Lower lobe of right lung (tissue), 2 donors: ENCODE measurements around the gene ETS1. TPM values are rescaled to one million over a fixed set of nuclear protein-coding genes. Genes with fewer than 3 reads are reported as not detected.

Source experiments
- ATAC-seq, 2 donors: fragments of 200-7000 bp; cut with Tn5 transposase; one replicate each; pipeline ENCODE4 v1.9.1; 2020 to 2022; ENCODE audit warnings: mild to moderate bottlenecking in 2 of 2, moderate library complexity in 2 of 2
- DNase-seq: peaks from one replicate; pipeline ENCODE4 v3.0.0-alpha.2; 2020
- H3K27ac ChIP-seq: fragments of 200-600 bp; one replicate; pipeline ENCODE4 v1.8.0; 2022
- H3K27me3 ChIP-seq: fragments of 200-600 bp; one replicate; pipeline ENCODE4 v1.8.0; 2022; ENCODE audit warnings: low read depth
- H3K36me3 ChIP-seq: fragments of 200-600 bp; one replicate; pipeline ENCODE4 v1.8.0; 2022; ENCODE audit warnings: mild to moderate bottlenecking
- H3K4me1 ChIP-seq: fragments of 200-600 bp; one replicate; pipeline ENCODE4 v1.8.0; 2022
- H3K4me3 ChIP-seq: fragments of 200-600 bp; one replicate; pipeline ENCODE4 v1.8.0; 2022; ENCODE audit warnings: mild to moderate bottlenecking
- H3K9me3 ChIP-seq: fragments of 200-600 bp; one replicate; pipeline ENCODE4 v1.8.0; 2022
- intact Hi-C: fragments of 100-400 bp; cut with DNase I; formaldehyde crosslinking; loops from one replicate; pipeline ENCODE4 v1.11.0; 2022
- total RNA-seq: library from RNA; stranded (reverse); fragmentation: NEBNext Ultra II Directional; extraction: Animal tissue kit (Norgen Biotek cat#: 25700); gene quantifications from one replicate; pipeline ENCODE4 v1.2.1, GENCODE V29; 2021
- TF ChIP-seq, protein P1 (sequence below): fragments of 200-600 bp; IDR thresholded peaks from one replicate; pipeline ENCODE4 v1.8.0; 2022; ENCODE audit warnings: antibody characterized with exemption, mild to moderate bottlenecking
- donor health status: DM: no; HTN: yes; CAD: no; lungs with severe emphysema.

The ETS1 gene
- total RNA-seq, 1 donor from 2014 or later, result 123 TPM

DNA sequence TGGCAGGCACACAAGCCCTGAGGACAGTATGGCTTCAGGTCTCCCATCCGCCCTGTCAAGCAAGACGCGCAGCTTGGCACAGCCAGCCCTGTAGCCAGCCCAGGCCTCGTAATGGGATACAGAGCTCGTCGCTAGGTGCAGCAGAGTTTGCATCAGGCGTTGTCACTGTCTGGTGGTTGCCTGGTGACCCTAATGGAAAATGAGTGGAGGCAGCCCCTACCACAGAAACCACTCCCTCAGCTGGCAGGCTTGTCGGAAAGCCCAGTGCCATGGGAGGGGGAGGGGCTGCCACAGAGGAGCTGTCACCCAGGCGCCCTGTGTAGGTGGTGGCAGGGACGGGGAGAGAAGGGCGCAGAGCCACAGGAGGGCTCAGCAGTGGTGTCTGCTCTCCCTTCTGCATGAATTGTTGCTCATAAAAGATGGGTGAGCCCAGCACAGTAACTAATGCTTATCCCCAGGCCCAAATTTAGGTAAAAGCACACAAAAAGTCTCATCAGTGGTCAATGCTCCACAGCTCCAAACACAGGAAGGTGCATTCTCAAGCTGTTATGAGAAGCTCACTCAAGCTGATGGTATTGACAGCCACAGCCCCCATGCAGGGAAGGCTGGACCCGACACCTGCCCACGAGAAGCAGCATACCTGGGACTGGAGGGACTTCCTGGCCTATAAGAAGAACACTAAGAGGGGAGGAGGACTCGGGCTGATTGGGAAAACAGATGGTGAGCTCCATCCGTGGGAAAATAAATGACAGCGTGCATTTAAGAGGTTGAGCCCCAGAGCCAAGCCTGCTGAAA is 164.6 kb downstream of the ETS1 start:
- Histone ChIP-seq H3K4me1 (peaks cover 24% of the 10 kb centered on the region), H3K4me3 (no peak overlapping the region), H3K27ac (peak overlapping the region; percentile 25), H3K9me3 (no peaks in the 10 kb centered on the region), H3K36me3 (no peaks in the 10 kb centered on the region), H3K27me3 (no peaks in the 10 kb centered on the region)
- intact Hi-C loops, result no loop called here
- TF ChIP-seq, protein P1, sequence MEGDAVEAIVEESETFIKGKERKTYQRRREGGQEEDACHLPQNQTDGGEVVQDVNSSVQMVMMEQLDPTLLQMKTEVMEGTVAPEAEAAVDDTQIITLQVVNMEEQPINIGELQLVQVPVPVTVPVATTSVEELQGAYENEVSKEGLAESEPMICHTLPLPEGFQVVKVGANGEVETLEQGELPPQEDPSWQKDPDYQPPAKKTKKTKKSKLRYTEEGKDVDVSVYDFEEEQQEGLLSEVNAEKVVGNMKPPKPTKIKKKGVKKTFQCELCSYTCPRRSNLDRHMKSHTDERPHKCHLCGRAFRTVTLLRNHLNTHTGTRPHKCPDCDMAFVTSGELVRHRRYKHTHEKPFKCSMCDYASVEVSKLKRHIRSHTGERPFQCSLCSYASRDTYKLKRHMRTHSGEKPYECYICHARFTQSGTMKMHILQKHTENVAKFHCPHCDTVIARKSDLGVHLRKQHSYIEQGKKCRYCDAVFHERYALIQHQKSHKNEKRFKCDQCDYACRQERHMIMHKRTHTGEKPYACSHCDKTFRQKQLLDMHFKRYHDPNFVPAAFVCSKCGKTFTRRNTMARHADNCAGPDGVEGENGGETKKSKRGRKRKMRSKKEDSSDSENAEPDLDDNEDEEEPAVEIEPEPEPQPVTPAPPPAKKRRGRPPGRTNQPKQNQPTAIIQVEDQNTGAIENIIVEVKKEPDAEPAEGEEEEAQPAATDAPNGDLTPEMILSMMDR, result no peak
- DNase-seq, result peak; percentile 47
- peak; percentile 13 to 34 for ATAC-seq

DNA sequence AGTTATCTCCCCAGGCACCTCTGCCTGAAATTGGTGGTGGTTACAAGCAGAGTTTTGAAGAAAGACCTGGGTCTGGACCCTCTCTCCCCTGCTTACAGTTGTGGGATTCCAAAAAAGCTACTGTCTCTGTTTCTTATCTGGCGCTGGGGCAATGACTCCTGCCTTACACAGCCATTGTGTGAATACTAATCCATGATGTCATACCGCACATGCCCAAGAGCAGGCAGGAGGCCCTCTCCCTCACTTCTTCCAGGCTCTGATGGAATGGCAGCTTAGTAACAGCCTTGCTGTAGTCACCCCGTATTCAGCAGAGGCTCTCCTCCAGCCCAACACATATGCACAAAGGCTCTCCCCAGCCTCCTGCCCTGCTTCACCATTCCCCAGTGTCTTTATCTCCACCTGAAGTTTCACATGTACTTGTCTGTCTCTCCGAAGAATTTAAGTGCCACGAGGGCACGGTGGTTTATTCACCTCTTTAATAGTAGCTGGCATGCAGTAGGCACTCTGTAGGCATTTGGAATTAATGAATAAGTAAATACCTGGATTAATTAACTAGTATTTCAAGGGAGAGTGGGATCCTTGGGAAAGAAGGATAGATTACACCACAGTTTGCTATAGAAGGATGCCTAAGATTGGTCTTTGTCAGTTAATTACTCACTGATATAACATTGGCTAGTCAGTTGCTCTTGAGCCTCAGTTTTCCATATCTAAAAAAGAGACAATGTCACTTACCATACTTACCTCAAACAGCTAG is 165.6 kb downstream of the ETS1 start:
- Histone ChIP-seq H3K4me3 (no peak overlapping the region), H3K4me1 (peaks cover 24% of the 10 kb centered on the region), H3K27me3 (no peaks in the 10 kb centered on the region), H3K9me3 (no peaks in the 10 kb centered on the region), H3K27ac (no peak overlapping the region), H3K36me3 (no peaks in the 10 kb centered on the region)
- DNase-seq, result no peak
- intact Hi-C loops, result no loop called here
- no peak for ATAC-seq
- TF ChIP-seq, protein P1, result no peak

GRCh38 chr11:128420951-128421350 is 166.4 kb downstream of the ETS1 start:
- no peaks in the 10 kb centered on the region for H3K27me3 ChIP-seq
- intact Hi-C loops, result no loop called here
- H3K36me3 ChIP-seq, result no peaks in the 10 kb centered on the region
- ATAC-seq, result no peak
- H3K4me3 ChIP-seq, result no peak overlapping the region
- no peaks in the 10 kb centered on the region for H3K9me3 ChIP-seq
- peaks cover 24% of the 10 kb centered on the region for H3K4me1 ChIP-seq
- TF ChIP-seq, protein P1, result no peak
- DNase-seq, result no peak
- no peak overlapping the region for H3K27ac ChIP-seq

DNA sequence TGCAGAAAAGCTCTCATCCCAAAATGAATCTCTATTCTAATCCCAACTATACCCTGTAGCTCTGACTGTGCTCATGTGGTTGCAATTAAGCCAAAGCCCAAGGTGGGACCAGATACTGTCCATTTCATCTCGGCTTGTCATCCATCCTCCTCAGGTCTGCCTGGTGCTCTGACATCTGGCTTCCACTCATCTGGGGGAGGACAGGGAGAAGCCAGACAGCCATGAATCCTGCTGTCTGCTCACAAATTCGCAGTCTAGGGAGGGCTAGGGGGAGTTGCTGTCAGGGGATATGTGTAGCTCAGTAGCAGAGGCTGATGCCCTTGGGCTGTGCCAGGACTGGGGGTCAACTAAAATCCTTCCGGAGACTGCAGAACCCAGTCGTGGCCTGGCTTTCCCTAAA is 167.1 kb downstream of the ETS1 start:
- no peak for ATAC-seq
- Histone ChIP-seq H3K36me3 (no peaks in the 10 kb centered on the region), H3K27me3 (no peaks in the 10 kb centered on the region), H3K9me3 (no peaks in the 10 kb centered on the region), H3K27ac (no peak overlapping the region), H3K4me3 (no peak overlapping the region), H3K4me1 (peaks cover 22% of the 10 kb centered on the region)
- DNase-seq, result no peak
- TF ChIP-seq, protein P1, result no peak
- intact Hi-C loops, result no loop called here

GRCh38 chr11:128419012-128419767 is 168.2 kb downstream of the ETS1 start:
- no peak overlapping the region for H3K27ac ChIP-seq

More at GRCh38 chr11:128419012-128419767, 168.2 kb downstream of the ETS1 start:
- TF ChIP-seq, protein P1, result no peak
- Histone ChIP-seq H3K9me3 (no peaks in the 10 kb centered on the region), H3K4me3 (no peak overlapping the region), H3K36me3 (no peaks in the 10 kb centered on the region), H3K4me1 (peaks cover 11% of the 10 kb centered on the region), H3K27me3 (no peaks in the 10 kb centered on the region)
- intact Hi-C loops, result no loop called here
- ATAC-seq (no peak), DNase-seq (no peak)
